Activated CD8-positive, alpha-beta memory T cell treated with anti-CD3 and anti-CD28 coated beads, Interleukin-2, amount 50 U/mL, for 4 hours (primary cell): ENCODE measurements around the gene LRMDA.

Source experiments
- DNase-seq: peaks from one replicate; pipeline ENCODE4 v3.0.0-alpha.2; 2020

Gene LRMDA

DNA sequence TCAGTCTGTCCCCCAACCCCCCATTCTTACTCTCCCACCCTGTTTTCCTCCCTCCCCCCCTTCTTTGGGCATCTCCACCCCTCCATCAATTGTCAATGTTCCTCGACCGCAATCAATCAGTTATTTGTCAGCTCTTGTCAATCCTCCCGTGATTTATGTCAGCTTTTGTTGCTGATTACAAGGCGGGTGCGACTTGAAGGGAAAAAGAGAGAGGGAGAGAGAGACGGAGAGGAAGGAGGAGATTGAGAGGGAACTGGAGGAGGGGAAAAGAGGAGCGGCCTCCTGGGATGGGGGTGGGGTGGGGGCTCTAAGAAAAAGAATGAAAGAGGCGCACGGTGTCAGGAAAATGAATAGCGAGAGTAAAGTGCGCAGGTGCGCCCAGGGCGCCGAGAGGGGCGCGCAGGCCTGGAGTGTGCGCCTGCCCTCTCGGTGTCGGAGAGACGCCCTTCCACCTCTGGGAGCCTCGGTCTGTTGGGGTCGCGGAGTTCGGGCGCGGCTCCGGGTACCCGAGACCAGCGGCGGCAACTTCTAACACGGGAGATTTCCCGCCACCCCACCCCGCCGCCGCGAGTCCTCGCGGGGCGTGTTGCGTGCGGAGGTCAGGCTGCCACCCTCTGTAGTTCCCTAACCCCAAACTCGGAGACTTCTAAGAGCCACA lies 28.8 kb upstream of the LRMDA start:
- no peak for DNase-seq

DNA sequence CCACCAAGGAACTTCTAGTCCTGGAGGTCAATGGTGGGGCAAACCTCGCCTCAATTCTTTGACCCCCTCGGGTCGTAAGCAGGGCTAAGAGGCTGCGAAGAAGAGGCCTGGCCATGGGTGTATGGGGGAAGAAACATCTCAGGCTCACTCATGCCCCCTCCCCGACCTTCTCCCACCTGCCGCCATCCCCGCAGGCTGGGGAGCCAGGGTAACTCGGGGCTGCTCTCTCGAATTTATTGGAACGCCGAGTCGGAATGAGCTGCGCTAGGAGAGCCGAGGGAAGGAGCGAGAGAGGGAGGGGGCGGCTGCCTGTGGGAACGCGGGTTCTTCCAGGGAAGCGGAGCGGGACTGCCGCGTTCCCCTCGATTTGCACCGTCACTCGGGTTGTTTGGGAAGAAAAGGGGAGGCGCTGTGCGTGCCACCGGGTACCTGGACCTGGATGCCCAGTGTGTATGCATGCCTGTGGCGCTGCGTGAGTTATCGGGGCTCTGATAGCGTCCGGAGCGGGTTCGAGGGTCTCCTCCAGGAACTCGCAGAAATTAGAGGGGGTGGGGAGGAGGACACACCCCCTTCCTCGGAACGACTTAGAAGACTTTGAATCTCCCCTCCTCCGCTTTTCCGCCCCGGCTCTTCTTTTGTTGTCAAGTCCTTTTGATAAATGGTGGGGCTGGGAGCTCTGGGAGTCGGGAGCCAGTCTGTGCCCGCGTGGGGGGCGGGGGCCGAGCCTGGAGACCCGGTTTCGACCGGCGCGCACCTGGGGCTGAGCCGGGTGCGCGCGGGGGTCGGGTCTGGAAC lies 28.1 kb upstream of the LRMDA start:
- no peak for DNase-seq

DNA sequence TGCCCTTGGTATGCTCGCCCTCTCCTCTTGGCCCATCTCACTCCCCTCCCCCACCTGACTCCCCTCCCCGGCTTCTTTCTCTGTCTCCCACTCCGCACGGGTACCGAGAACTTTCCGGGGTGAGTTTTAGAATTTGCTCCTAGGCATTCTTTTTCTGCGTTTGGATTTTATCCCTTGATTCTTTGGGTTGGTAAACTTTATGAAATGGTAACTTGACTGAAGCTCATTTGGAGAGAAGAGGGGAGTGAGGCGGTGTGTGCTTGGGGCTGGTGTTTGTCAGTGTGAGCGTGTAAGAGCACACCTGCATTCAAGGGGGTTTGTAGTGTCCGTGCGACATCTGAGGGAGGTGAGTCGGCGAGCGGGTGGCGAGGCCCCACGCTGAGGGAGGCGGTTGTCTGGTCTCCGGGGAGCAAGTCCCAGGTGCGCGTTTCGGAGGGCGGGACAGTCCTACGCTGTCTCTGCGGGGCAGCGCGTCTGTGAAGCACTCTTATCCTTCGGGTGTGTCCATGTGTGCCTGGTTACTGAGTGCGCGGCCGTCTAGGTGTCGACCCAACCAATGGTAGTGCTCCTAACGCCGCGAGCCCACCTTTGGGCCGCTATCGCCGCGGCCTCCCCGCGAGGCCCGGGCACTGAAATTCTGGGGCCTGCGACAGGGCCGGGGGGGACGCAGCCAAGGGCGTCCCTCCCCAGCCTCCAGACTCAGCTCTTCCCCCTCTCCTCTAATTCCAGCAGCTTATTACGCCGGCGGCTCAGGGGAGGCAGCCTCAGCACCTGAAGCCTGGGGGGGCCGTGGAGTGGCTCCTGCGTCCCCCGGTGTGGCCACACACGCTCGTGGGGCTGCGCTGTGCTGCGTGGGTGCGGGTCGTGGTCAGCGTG lies 27.2 kb upstream of the LRMDA start:
- DNase-seq, result no peak

DNA sequence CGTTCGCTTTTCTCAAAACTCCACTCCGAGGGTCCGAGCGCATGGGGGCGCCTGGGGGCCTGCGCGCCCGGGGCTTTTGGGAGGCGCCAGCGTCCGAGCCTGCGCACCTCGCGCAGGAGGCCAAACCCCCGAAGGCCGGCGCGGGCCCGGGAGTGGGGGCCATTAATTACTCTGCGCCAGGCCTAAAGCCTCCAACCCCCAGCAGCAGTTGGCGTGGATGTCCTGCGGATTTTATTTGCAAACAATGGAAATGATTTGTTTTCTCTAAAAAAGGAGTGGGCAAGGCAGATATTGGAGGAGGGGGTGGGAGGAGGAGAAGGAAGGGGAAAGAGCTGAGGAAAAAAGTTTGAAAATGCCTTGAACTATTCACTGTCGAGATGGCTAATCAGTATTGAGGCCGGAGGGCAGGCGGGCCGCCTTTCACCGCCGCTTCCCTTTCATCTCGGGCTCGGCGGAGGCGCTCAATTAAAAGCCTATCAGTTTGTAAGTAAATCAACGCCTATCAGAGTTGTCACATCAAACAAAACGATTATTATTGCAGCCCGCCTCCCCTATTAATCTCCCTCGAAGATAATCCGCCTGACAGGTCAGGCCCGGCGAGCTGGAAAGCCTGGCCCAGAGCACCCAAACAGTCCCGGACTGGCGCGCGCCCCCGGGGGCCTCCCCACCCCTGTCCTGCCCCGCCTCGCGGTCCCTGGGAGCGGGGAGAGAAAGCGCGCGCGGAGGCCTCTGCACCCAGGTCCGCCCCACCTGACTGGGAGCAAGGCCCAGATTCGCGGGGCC lies 26.4 kb upstream of the LRMDA start:
- no peak for DNase-seq

DNA sequence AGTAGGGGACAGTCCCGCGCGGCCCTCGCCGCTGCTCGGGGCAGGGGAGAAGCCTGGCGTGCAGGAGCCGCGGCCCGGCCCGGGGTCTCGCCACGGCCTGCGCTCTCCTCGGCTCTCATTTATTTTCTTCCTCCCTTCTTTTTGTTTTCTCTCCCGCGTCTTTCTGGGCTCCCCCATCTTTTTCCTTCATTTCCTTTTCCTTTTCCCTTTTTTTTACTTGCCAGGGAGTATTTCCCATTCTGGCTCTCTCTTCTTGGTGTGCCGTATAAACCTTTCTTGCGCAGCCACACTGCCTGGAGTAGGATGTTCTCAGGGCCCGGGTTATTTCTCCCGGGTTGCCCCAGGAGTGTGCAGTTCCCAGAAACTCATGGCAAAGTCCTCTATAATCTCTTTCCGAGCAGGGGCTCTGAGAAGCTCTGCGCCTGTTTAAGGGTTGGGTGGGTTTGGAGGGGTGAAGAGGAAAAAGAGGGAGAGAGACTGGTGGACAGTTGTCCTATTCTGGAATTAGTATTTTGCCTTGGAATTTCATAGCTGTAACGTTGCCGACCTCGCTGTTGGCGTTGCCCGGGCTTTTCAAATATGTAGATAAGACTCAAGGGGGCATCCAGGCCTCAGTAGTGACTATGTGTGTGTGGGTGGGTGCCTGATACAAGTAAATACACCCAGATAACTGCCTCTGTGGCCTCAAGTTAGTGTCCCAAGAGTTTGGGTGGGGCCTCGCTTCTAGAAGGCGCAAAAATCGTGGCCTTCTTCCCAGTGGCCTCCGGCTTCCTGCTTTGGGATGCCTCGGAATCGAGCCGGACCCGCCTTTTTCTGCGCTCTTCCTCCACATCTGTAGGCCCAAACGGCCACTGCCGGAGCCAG lies 25.6 kb upstream of the LRMDA start:
- DNase-seq, result no peak

- no peak for DNase-seq
These were observed 24.8 kb upstream of the LRMDA start for GRCh38 chr10:75406462-75407223.

DNA sequence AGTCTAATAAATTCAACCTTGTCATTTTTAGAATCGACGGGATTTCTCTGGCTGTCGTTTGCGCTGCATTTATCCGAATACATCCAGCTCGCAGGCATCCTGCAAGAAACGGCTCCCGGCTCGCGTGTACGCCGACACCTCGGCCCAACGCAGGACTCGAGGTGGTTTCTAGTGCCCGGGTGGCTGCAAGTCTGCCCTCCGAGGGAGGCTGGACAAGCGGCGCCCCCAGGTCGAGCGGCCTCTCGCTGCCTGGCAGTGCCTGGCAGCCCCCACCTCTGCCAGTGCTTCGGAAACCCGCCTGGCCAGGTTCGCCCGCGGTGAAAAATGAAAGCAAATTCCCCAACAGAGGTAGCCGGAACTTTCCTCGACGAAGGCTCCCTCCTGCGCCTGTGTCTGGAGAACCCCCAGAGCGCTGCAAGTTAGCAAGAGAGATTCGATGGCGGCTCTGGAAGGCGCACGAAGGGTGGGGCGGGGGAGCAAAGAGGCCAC lies 24.2 kb upstream of the LRMDA start:
- no peak for DNase-seq

- no peak for DNase-seq
These were observed 23.5 kb upstream of the LRMDA start for GRCh38 chr10:75407713-75408508.

- no peak for DNase-seq
These were observed 22.9 kb upstream of the LRMDA start for GRCh38 chr10:75408509-75408875.

GRCh38 chr10:75408911-75409885 lies 22.2 kb upstream of the LRMDA start:
- peak; percentile 33 for DNase-seq

GRCh38 chr10:75410132-75411005 lies 21.1 kb upstream of the LRMDA start:
- DNase-seq, result no peak

GRCh38 chr10:75414527-75414926 lies 16.9 kb upstream of the LRMDA start:
- no peak for DNase-seq

DNA sequence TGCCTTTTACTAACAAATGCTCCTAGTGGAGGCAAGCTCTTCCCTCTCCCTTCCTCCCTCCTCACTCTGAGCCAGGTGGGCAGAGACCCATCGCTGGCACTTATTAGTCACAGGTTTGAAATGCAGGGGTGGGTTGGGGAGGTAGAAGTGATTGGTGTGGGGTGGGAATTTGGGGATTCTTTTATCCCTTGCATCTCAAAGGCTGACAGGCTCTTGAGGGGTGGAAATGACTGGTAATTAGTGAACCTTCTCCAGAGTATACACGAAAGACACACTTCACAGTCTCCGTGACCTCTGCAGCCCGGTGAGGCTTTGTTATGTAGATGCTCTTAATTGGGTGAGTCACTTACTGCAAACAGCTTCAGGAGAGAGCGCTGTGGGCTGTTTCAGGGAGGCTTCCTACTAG lies 13.9 kb upstream of the LRMDA start:
- no peak for DNase-seq

DNA sequence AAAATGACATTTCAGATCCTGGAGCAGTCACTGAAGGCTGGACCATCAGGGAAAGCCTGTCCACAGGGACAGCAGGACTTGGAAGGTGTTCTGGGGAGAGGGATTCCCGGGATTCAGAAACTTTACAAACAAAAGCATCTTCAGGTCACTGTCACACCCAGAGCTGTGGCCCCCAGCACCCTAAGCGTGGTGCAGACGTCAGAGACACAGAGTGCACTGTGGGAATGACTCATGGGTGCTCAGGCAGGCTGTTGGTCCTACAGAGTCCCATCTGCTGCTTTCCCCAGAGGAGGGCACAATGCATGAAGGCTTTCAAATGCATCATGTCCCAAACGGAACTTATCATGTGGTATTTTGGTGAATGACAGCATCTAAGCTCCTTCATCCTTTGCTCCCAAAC lies 13.1 kb upstream of the LRMDA start:
- no peak for DNase-seq

DNA sequence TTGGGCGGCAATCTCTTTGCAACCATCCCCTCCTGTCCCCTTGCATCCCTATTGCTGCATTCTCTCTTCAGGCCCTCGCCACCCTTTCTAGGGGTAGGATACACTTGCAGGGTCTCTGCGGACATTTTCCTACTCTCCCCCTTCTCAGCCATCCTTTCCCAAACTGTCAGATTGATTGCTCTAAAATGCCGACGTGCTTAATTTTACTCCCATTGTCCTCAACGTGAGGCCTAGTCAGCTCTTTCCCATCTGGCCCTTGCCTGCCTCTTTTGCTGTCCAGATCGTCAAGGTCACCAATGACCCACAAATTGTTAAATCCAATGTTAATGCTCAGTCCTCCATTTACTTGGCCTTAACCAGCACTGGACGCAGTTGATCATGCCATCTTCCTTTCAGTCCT lies 12.7 kb upstream of the LRMDA start:
- no peak for DNase-seq

GRCh38 chr10:75422913-75423312 lies 8.5 kb upstream of the LRMDA start:
- DNase-seq, result no peak

DNA sequence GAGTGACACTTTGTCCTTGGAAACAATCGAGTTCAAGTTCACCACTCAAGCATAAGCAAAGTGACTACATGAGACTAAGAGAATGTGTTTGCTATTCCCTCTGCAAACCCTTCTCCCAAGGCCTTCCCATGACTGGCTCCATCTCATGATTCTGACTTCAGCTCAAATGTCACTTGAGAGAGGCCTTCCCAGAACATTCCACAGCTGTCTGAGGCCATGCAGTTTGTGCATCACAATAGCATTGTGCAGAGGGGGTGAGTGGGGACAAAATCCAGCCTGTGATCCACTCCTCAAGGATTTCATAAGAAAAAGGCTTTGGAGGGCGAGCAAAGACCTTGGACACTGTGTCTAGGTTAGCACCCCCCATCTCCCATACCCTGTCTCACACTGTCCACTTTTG lies 6.9 kb upstream of the LRMDA start:
- DNase-seq, result no peak
